Body of pancreas (tissue), 4 donors: Measurements from ENCODE around the gene FRAS1. TPM values are rescaled to one million over a fixed set of nuclear protein-coding genes. Genes with fewer than 3 reads are reported as not detected.
"Not testable (repeated sequence)": the region's sequence is repeated elsewhere in the genome, so short reads cannot be mapped to it uniquely, and the experiment has no call there.

Experiments
- ATAC-seq: fragments of 150-250 bp; one replicate; pipeline ENCODE4 v1.9.1; 2016
- DNase-seq, 4 donors: peaks; one replicate each; pipeline ENCODE4 v3.0.0-alpha.2; 2019
- H3K27ac ChIP-seq, 4 donors: fragments of 200-600 bp; sonication (generic); 1 replicate in 3 of 4; 2 replicates in 1 of 4; pipeline versions ENCODE4 v1.5.1 to v1.6.1; 2016 to 2019; ENCODE audit warnings: mild to moderate bottlenecking in 1 of 4, mixed read lengths in 1 of 4, moderate library complexity in 1 of 4
- H3K27me3 ChIP-seq, 2 donors: fragments of 200-600 bp; sonication (generic); one replicate each; pipeline ENCODE4 v1.6.0; 2016; ENCODE audit warnings: mild to moderate bottlenecking in 1 of 2
- H3K36me3 ChIP-seq, 2 donors: fragments of 200-600 bp; sonication (generic); replicated peaks in 1 of 2; 2 replicates each; pipeline ENCODE4 v1.5.1; 2016; ENCODE audit warnings: low read depth in 2 of 2; ENCODE audit not compliant: insufficient read depth in 1 of 2
- H3K4me1 ChIP-seq: fragments of 200-600 bp; sonication (generic); one replicate; pipeline ENCODE4 v1.6.0; 2016
- H3K4me3 ChIP-seq, 2 donors: fragments of 200-600 bp; sonication (generic); 1 replicate in 1 of 2; 2 replicates in 1 of 2; pipeline ENCODE4 v1.5.1; 2016 to 2019
- H3K9me3 ChIP-seq, 3 donors: fragments of 200-600 bp; sonication (generic); 1 replicate in 2 of 3; 2 replicates in 1 of 3; pipeline ENCODE4 v1.5.1; 2016
- CTCF ChIP-seq, 7 experiments: fragments of 450-650 bp in 4 of 7; fragments of 200-600 bp in 3 of 7; sonication (generic) in 3 of 7; IDR thresholded peaks; one replicate each; pipeline ENCODE4 v1.5.1; 2016 to 2019; ENCODE audit warnings: antibody characterized with exemption in 7 of 7
- POLR2A ChIP-seq, 3 donors: fragments of 450-650 bp; IDR thresholded peaks; one replicate each; pipeline ENCODE4 v1.6.1; 2016; ENCODE audit warnings: antibody characterized with exemption in 3 of 3, mild to moderate bottlenecking in 2 of 3
- WGBS, 2 donors: methylation state at CpG; one replicate each; pipeline ENCODE4 v1.1.5; 2017; 5-methylcytosine and 5-hydroxymethylcytosine counted together
- intact Hi-C: fragments of 100-400 bp; cut with DNase I; formaldehyde crosslinking; loops from one replicate; pipeline ENCODE4 v1.15.1; 2023
- total RNA-seq, 2 donors: library from RNA; depleted of rRNA; stranded (reverse); fragments of >200 nt; gene quantifications; one replicate each; pipeline ENCODE4 v1.1.0, GENCODE V29; 2016

Gene FRAS1
- total RNA-seq, 2 donors from 2014 or later = 22.6 to 24.4 TPM

- no peak overlapping the region for H3K27ac ChIP-seq
- ATAC-seq (no peak), DNase-seq (no peak)
- H3K27me3 ChIP-seq = no peaks in the 10 kb centered on the region
- no peaks in the 10 kb centered on the region for H3K9me3 ChIP-seq
- no peaks in the 10 kb centered on the region for H3K4me1 ChIP-seq
- no peak overlapping the region for H3K4me3 ChIP-seq
- TF ChIP-seq POLR2A (IDR thresholded peaks at IDR 0.05) (no peak), CTCF (IDR thresholded peaks at IDR 0.05) (no peak)
- WGBS, 2 donors = 61 to 91% methylated on average over 3 of the region's 3 CpGs
- H3K36me3 ChIP-seq = no peaks in the 10 kb centered on the region
- intact Hi-C loops = no loop called here
Observed at GRCh38 chr4:78457751-78458150, 400.6 kb downstream of the FRAS1 start.

GRCh38 chr4:78459327-78459726 is 402.2 kb downstream of the FRAS1 start:
- ATAC-seq = no peak
- DNase-seq = no peak
- no peak for TF ChIP-seq CTCF (IDR thresholded peaks at IDR 0.05)
- TF ChIP-seq POLR2A (IDR thresholded peaks at IDR 0.05) = no peak
- Histone ChIP-seq H3K27me3 (no peaks in the 10 kb centered on the region), H3K9me3 (no peaks in the 10 kb centered on the region), H3K36me3 (no peaks in the 10 kb centered on the region), H3K27ac (no peak overlapping the region), H3K4me1 (no peaks in the 10 kb centered on the region), H3K4me3 (no peak overlapping the region)
- intact Hi-C loops = no loop called here

- H3K4me1 ChIP-seq = no peaks in the 10 kb centered on the region
- no peak overlapping the region for H3K4me3 ChIP-seq
- no peak for TF ChIP-seq CTCF (IDR thresholded peaks at IDR 0.05)
- 90 to 94% methylated on average over 3 of the region's 3 CpGs for WGBS, 2 donors
- DNase-seq = no peak
- no peaks in the 10 kb centered on the region for H3K36me3 ChIP-seq
- H3K27ac ChIP-seq = no peak overlapping the region
- no peaks in the 10 kb centered on the region for H3K27me3 ChIP-seq
- ATAC-seq = no peak
- H3K9me3 ChIP-seq = no peaks in the 10 kb centered on the region
- intact Hi-C loops = no loop called here
Observed at GRCh38 chr4:78460368-78460767, 403.2 kb downstream of the FRAS1 start.

GRCh38 chr4:78464265-78464664 is 407.1 kb downstream of the FRAS1 start:
- ATAC-seq (no peak), DNase-seq (no peak)
- no peak overlapping the region for H3K4me3 ChIP-seq
- H3K9me3 ChIP-seq = no peaks in the 10 kb centered on the region
- TF ChIP-seq CTCF (IDR thresholded peaks at IDR 0.05) (no peak), POLR2A (IDR thresholded peaks at IDR 0.05) (no peak)
- no peaks in the 10 kb centered on the region for H3K27me3 ChIP-seq
- WGBS, 2 donors = 72 to 81% methylated on average over 7 of the region's 7 CpGs
- intact Hi-C loops = no loop called here
- H3K36me3 ChIP-seq = no peaks in the 10 kb centered on the region
- H3K27ac ChIP-seq = no peak overlapping the region
- H3K4me1 ChIP-seq = no peaks in the 10 kb centered on the region

GRCh38 chr4:78467223-78467622 is 410.1 kb downstream of the FRAS1 start:
- DNase-seq, H3K27ac ChIP-seq, H3K27me3 ChIP-seq, H3K4me3 ChIP-seq, H3K9me3 ChIP-seq, H3K4me1 ChIP-seq, ATAC-seq, intact Hi-C loops, H3K36me3 ChIP-seq: not testable (repeated sequence)
- WGBS, 2 donors = 40 to 81% methylated on average over 1 of the region's 1 CpG
